LNCaP clone FGC (cell line): ENCODE results near the gene UTP3.
A peak's percentile ranks its signal among the peaks of the same experiment; 100 is the strongest.
"Not testable (repeated sequence)": the region's sequence is repeated elsewhere in the genome, so short reads cannot be mapped to it uniquely, and the experiment has no call there.

Experiments
- DNase-seq: peaks from one replicate; pipeline ENCODE4 v3.0.0-alpha.2; 2011; ENCODE audit warnings: low read depth
- H3K4me3 ChIP-seq: 2 replicates; pipeline ENCODE4 v1.5.1; 2011; ENCODE audit warnings: mild to moderate bottlenecking, low read depth, low read length, control low read depth
- CTCF ChIP-seq: IDR thresholded peaks from 2 replicates; pipeline ENCODE4 v1.5.1; 2012; ENCODE audit warnings: mild to moderate bottlenecking; ENCODE audit not compliant: control insufficient read depth, insufficient read depth; ENCODE audit errors: extremely low read depth

Gene UTP3

GRCh38 chr4:70687392-70687791, 940 bp upstream of the UTP3 start:
- no peak for TF ChIP-seq CTCF
- DNase-seq = no peak
- peak overlapping the region; percentile 91 for H3K4me3 ChIP-seq

DNA sequence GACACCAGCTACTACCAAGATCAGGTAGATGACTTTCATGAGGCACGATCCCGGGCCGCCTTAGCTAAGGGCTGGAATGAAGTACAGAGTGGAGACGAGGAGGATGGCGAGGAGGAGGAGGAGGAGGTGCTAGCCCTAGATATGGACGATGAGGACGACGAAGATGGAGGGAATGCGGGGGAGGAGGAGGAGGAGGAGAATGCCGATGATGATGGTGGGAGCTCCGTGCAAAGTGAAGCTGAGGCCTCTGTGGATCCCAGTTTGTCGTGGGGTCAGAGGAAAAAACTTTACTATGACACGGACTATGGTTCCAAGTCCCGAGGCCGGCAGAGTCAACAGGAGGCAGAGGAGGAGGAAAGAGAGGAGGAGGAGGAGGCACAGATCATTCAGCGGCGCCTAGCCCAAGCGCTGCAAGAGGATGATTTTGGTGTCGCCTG, 481 bp downstream of the UTP3 start:
- peak overlapping the region; percentile 91 for H3K4me3 ChIP-seq
- DNase-seq = no peak
- no peak for TF ChIP-seq CTCF

GRCh38 chr4:70691661-70692060, 3.3 kb downstream of the UTP3 start:
- TF ChIP-seq CTCF = no peak
- DNase-seq = no peak
- H3K4me3 ChIP-seq = no peak overlapping the region

GRCh38 chr4:70694633-70695032, 6.3 kb downstream of the UTP3 start:
- H3K4me3 ChIP-seq, DNase-seq: not testable (repeated sequence)

DNA sequence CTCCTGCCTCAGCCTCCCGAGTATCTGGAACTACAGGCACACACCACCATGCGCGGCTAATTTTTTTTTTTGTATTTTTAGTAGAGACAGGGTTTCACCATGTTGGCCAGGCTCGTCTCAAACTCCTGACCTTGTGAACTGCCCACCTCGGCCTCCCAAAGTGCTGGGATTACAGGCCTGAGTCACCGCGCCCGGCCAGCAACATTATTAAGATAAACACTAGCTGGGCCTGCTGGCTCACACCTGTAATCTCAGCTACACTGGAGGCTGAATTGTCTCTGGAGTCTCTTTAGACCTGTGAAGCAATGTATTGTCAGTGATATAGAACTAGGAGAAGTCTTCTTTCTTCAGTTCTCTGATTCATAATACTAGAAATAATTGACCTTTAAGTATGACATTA, 10.1 kb downstream of the UTP3 start:
- DNase-seq, H3K4me3 ChIP-seq: not testable (repeated sequence)

GRCh38 chr4:70700712-70701111, 12.4 kb downstream of the UTP3 start:
- TF ChIP-seq CTCF = no peak
- no peak for DNase-seq
- no peak overlapping the region for H3K4me3 ChIP-seq

DNA sequence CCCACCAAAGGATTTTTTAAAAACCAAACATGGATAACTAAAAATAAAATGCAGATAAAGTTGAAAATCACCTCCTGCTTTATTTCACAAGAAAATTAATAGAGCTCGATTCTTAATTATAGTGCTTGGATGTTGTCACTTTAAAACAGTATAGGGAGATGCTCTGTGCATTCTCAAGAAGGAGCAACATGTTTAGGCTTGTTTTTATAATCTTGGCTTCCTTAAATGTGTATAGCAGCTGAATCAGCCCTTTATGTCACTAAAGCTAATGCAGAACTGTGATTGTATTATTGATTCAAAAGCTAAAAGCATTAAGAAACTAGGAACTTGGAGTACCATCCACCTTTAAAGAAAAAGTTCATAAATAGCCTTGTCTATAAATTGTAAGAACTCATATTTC, 12.9 kb downstream of the UTP3 start:
- no peak overlapping the region for H3K4me3 ChIP-seq
- TF ChIP-seq CTCF = no peak
- no peak for DNase-seq

- not testable (repeated sequence) for H3K4me3 ChIP-seq, DNase-seq
Observed at GRCh38 chr4:70702592-70702991, 14.3 kb downstream of the UTP3 start.

- no peak for TF ChIP-seq CTCF
- DNase-seq = peak; percentile 48
- H3K4me3 ChIP-seq = peak overlapping the region; percentile 62
Observed at GRCh38 chr4:70703619-70704214, 15.4 kb downstream of the UTP3 start.
